ENCODE measurements around the gene C9orf85. TPM values are rescaled to one million over a fixed set of nuclear protein-coding genes. Genes with fewer than 3 reads are reported as not detected.
A peak's percentile ranks its signal among the peaks of the same experiment; 100 is the strongest.

Gene C9orf85
- total RNA-seq, 1 experiment from 2014 or later = 14.4 TPM

DNA sequence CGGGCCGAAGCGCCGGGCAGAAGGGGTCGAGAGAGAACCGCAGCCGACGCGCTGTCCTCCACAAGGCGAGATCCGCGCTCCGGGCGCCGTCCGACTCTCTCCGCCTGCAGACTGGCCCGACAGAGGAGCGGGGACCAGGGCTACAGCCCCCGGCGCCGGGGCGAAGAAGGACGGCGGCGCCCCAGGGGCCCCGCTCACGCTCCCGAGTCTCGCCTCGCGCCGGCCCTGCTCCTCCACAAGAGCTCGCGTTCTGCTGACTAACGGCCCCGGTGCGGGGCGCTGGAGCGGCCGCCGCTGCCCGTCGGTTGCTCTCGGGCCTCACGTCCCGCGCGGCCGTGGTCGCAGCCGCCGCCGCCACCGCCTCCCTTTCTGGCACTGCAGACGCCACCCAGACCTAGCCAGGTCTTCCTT lies 784 bp upstream of the C9orf85 start:
- peak overlapping the region; percentile 97 for H3K14ac ChIP-seq (ENCODE audit: insufficient read depth, low read length)
- peak overlapping the region; percentile 77 for H3K27ac ChIP-seq (ENCODE audit: insufficient read length, low read depth, low read length)
- H3K9ac ChIP-seq (ENCODE audit: extremely low read depth, insufficient read length, low read length) = peak overlapping the region; percentile 96
- no peak overlapping the region for H2BK20ac ChIP-seq (ENCODE audit: low read depth, low read length, poor library complexity, severe bottlenecking)
- H3K79me2 ChIP-seq (ENCODE audit: insufficient read depth, low read length) = peaks cover 64% of the 10 kb centered on the region
- H2BK15ac ChIP-seq (ENCODE audit: low read depth, low read length) = no peak overlapping the region
- H4K5ac ChIP-seq (ENCODE audit: insufficient read length, low read depth, low read length) = no peak overlapping the region
- no peak overlapping the region for H2BK120ac ChIP-seq (ENCODE audit: low read depth, low read length, poor library complexity, severe bottlenecking)
- H3K4me2 ChIP-seq (ENCODE audit: insufficient read depth, insufficient read length, low read length) = peak overlapping the region; percentile 52
- no peak overlapping the region for H3K56ac ChIP-seq (ENCODE audit: insufficient read length, low read depth, low read length)
- peaks cover 46 to 55% of the 10 kb centered on the region in 2 experiments for H3K4me1 Mint-ChIP-seq
- no peak overlapping the region for H3T11ph ChIP-seq (ENCODE audit: low read length)
- H2AFZ ChIP-seq (ENCODE audit: low read length) = no peak overlapping the region
- no peak overlapping the region for H2AK5ac ChIP-seq (ENCODE audit: insufficient read length, low read length)
- no peaks in the 10 kb centered on the region for H3K9me3 ChIP-seq (ENCODE audit: control insufficient read depth, low read depth, low read length)
- no peak overlapping the region for H2BK5ac ChIP-seq (ENCODE audit: insufficient read length, low read length)
- no peak for DNase-seq
- H3K9me3 Mint-ChIP-seq = peaks cover 0 to 4% of the 10 kb centered on the region in 2 experiments; a peak in 3 of 5 replicates
- TF ChIP-seq, protein P1, sequence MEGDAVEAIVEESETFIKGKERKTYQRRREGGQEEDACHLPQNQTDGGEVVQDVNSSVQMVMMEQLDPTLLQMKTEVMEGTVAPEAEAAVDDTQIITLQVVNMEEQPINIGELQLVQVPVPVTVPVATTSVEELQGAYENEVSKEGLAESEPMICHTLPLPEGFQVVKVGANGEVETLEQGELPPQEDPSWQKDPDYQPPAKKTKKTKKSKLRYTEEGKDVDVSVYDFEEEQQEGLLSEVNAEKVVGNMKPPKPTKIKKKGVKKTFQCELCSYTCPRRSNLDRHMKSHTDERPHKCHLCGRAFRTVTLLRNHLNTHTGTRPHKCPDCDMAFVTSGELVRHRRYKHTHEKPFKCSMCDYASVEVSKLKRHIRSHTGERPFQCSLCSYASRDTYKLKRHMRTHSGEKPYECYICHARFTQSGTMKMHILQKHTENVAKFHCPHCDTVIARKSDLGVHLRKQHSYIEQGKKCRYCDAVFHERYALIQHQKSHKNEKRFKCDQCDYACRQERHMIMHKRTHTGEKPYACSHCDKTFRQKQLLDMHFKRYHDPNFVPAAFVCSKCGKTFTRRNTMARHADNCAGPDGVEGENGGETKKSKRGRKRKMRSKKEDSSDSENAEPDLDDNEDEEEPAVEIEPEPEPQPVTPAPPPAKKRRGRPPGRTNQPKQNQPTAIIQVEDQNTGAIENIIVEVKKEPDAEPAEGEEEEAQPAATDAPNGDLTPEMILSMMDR (conservative IDR thresholded peaks at IDR 0.05) = no peak
- H3K4ac ChIP-seq (ENCODE audit: low read depth, low read length) = no peak overlapping the region
- no peak overlapping the region for H4K91ac ChIP-seq (ENCODE audit: insufficient read length, low read depth, low read length)
- H3K23ac ChIP-seq (ENCODE audit: insufficient read length, low read depth, low read length) = no peak overlapping the region
- peaks cover 9% of the 10 kb centered on the region for H3K23me2 ChIP-seq (ENCODE audit: insufficient read length, low read depth, low read length, poor library complexity, severe bottlenecking)
- no peaks in the 10 kb centered on the region; the same call in 1 of the 2 replicates for H3K4me1 ChIP-seq (ENCODE audit: insufficient read depth, low read length)
- H3K4me3 Mint-ChIP-seq = peak overlapping the region; percentile 97 to 100
- peak overlapping the region; percentile 96 for H3K18ac ChIP-seq (ENCODE audit: insufficient read length, low read depth, low read length)
- no peaks in the 10 kb centered on the region for H4K20me1 ChIP-seq (ENCODE audit: control insufficient read depth, insufficient read depth, insufficient read length)
- H3K79me1 ChIP-seq (ENCODE audit: insufficient read depth, low read depth, low read length, poor library complexity, severe bottlenecking) = peaks cover 1% of the 10 kb centered on the region
- peak overlapping the region; percentile 99 for H3K27ac Mint-ChIP-seq
- H3K27me3 ChIP-seq (ENCODE audit: insufficient read depth, low read length) = no peaks in the 10 kb centered on the region
- peaks cover 4 to 14% (median 8%) of the 10 kb centered on the region in 3 experiments for H3K36me3 Mint-ChIP-seq (ENCODE audit: insufficient read depth in 1 of 3, low read depth in 3 of 3)
- H4K8ac ChIP-seq (replicated peaks; ENCODE audit: insufficient read length, low read depth, low read length) = no peak overlapping the region
- no peak overlapping the region for H2BK12ac ChIP-seq (ENCODE audit: insufficient read length, low read depth, low read length)
- WGBS (ENCODE audit: extremely low coverage, insufficient read length, low lambda C conversion rate) = no CpG with 5 or more reads among the region's 56 CpGs
- H3K27me3 Mint-ChIP-seq (ENCODE audit: low read depth) = no peaks in the 10 kb centered on the region

Measured in H9 (cell line).